Measurements from ENCODE around the gene MAML3. TPM values are rescaled to one million over a fixed set of nuclear protein-coding genes. Genes with fewer than 3 reads are reported as not detected.

MAML3 gene
- total RNA-seq, 1 experiment from 2014 or later, result 12.1 TPM

- no peaks in the 10 kb centered on the region for H3K9me3 ChIP-seq
- H3K4me1 Mint-ChIP-seq (ENCODE audit: low read depth, unreplicated experiment), result peaks cover 5% of the 10 kb centered on the region
- no peak overlapping the region for H3K4me3 ChIP-seq (ENCODE audit: low read depth, low read length)
- no peaks in the 10 kb centered on the region for H3K36me3 Mint-ChIP-seq (ENCODE audit: insufficient read depth, unreplicated experiment)
- DNase-seq, result no peak
- H3K36me3 ChIP-seq (ENCODE audit: control insufficient read depth, insufficient read depth, low read length), result no peaks in the 10 kb centered on the region
- no peak overlapping the region for H3K27ac Mint-ChIP-seq (ENCODE audit: unreplicated experiment)
- H3K27me3 Mint-ChIP-seq (ENCODE audit: insufficient read depth, unreplicated experiment), result no peaks in the 10 kb centered on the region
- ChIA-PET CTCF (no interaction called here), POLR2A (no interaction called here)
- no peaks in the 10 kb centered on the region for H3K9me3 Mint-ChIP-seq (ENCODE audit: unreplicated experiment)
- H3K27me3 ChIP-seq (replicated peaks; ENCODE audit: control insufficient read depth, insufficient read depth, low read length), result no peaks in the 10 kb centered on the region
- no TSS peak for BruUV-seq (replicated peaks)
- intact Hi-C loops (cut with micrococcal nuclease; ENCODE audit: unreplicated experiment), result no loop called here
- TF ChIP-seq, protein P1, sequence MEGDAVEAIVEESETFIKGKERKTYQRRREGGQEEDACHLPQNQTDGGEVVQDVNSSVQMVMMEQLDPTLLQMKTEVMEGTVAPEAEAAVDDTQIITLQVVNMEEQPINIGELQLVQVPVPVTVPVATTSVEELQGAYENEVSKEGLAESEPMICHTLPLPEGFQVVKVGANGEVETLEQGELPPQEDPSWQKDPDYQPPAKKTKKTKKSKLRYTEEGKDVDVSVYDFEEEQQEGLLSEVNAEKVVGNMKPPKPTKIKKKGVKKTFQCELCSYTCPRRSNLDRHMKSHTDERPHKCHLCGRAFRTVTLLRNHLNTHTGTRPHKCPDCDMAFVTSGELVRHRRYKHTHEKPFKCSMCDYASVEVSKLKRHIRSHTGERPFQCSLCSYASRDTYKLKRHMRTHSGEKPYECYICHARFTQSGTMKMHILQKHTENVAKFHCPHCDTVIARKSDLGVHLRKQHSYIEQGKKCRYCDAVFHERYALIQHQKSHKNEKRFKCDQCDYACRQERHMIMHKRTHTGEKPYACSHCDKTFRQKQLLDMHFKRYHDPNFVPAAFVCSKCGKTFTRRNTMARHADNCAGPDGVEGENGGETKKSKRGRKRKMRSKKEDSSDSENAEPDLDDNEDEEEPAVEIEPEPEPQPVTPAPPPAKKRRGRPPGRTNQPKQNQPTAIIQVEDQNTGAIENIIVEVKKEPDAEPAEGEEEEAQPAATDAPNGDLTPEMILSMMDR (IDR thresholded peaks at IDR 0.05; ENCODE audit: insufficient read depth in 1 of 2, low read depth in 1 of 2, low read length in 1 of 2, severe bottlenecking in 1 of 2, unreplicated experiment in 1 of 2), result no peak
- H3K4me3 Mint-ChIP-seq (ENCODE audit: unreplicated experiment), result no peak overlapping the region
- H3K4me1 ChIP-seq, result peaks cover 8% of the 10 kb centered on the region; the same call in 1 of the 2 replicates
Measured at GRCh38 chr4:139902321-139903320, 251.4 kb downstream of the MAML3 start.

DNA sequence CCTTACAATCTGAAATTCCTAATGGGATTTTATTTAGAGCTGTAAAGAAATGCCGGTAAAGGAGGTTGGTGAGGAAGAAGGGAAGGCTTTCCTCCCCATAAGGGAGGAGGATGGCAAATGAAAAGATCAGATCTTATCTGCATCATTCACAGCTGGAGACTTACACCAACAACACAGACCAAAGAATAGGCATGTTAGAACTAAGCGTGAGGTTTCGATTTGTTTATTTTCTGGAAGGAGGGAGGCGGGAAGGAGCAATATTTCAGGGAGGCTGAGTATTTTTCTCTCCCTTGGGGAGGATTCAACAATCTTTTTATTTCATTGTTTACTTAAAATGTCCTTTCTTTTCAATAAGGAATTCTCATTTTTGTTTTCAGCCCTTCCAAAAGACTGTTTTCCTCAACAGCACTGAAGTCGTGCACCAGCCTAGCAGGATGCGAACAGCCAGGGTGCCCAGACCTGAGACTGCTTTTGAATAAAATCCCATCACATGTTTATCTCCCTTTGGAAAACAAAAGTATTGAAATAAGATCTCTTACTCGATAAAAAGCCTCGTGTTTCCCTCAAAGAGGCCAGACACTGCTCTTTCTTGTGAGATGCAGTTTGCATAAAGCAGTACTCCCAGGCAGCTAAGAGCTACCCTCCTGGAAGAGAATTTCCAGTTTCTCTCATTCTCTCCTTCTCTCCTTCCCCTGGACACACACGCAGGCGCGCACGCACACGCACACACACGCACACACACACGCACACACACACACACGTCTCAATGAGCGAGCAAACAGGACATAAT, 252.3 kb downstream of the MAML3 start:
- no peak overlapping the region for H3K27ac Mint-ChIP-seq (ENCODE audit: unreplicated experiment)
- no peaks in the 10 kb centered on the region for H3K9me3 ChIP-seq
- DNase-seq, result no peak
- H3K4me3 Mint-ChIP-seq (ENCODE audit: unreplicated experiment), result no peak overlapping the region
- no peaks in the 10 kb centered on the region for H3K27me3 Mint-ChIP-seq (ENCODE audit: insufficient read depth, unreplicated experiment)
- H3K36me3 Mint-ChIP-seq (ENCODE audit: insufficient read depth, unreplicated experiment), result no peaks in the 10 kb centered on the region
- peaks cover 1% of the 10 kb centered on the region; the same call in 1 of the 2 replicates for H3K4me1 ChIP-seq
- no peaks in the 10 kb centered on the region for H3K27me3 ChIP-seq (replicated peaks; ENCODE audit: control insufficient read depth, insufficient read depth, low read length)
- no peak overlapping the region for H3K4me3 ChIP-seq (ENCODE audit: low read depth, low read length)
- CTCF ChIA-PET, result no interaction called here
- intact Hi-C loops (cut with micrococcal nuclease; ENCODE audit: unreplicated experiment), result no loop called here
- POLR2A ChIA-PET, result interaction anchor here (0.5 to 0.6 kb wide), 2 partner anchors 250 to 467 kb away, joined by 4 to 5 read pairs; no protein-coding TSS in a partner anchor
- no peaks in the 10 kb centered on the region for H3K36me3 ChIP-seq (ENCODE audit: control insufficient read depth, insufficient read depth, low read length)
- BruUV-seq (replicated peaks), result no TSS peak
- TF ChIP-seq, protein P1 (IDR thresholded peaks at IDR 0.05; ENCODE audit: insufficient read depth in 1 of 2, low read depth in 1 of 2, low read length in 1 of 2, severe bottlenecking in 1 of 2, unreplicated experiment in 1 of 2), result no peak
- peaks cover 5% of the 10 kb centered on the region for H3K4me1 Mint-ChIP-seq (ENCODE audit: low read depth, unreplicated experiment)
- no peaks in the 10 kb centered on the region for H3K9me3 Mint-ChIP-seq (ENCODE audit: unreplicated experiment)

DNA sequence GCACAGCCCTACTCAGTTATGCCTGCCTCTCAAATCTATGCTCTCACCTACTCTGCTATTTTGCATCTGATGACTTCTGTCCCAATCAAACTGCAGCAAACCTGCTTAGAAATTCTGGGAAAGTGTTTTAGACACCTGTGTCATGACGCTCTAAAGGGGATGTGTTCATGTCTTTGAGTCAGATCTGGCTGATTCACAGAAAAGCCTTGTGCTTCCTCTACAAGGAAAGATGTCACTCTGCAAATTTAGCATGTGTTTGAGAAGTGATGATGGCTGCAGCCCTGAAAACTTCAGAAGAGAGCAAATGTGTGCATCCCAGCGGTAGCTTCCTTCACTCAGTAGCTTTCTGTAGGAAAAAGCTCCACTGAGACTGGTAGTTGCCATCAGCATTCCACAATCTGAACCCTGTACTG, 253.0 kb downstream of the MAML3 start:
- DNase-seq, result no peak
- Mint-ChIP-seq H3K27ac (ENCODE audit: unreplicated experiment) (no peak overlapping the region), H3K9me3 (ENCODE audit: unreplicated experiment) (no peaks in the 10 kb centered on the region)

More for the DNA sequence above, 253.0 kb downstream of the MAML3 start:
- H3K4me3 ChIP-seq (ENCODE audit: low read depth, low read length), result no peak overlapping the region
- no peaks in the 10 kb centered on the region for H3K36me3 ChIP-seq (ENCODE audit: control insufficient read depth, insufficient read depth, low read length)
- H3K36me3 Mint-ChIP-seq (ENCODE audit: insufficient read depth, unreplicated experiment), result no peaks in the 10 kb centered on the region
- ChIA-PET POLR2A (interaction anchor here (0.6 kb wide), 1 partner anchor 467 kb away, joined by 5 read pairs; no protein-coding TSS in a partner anchor), CTCF (no interaction called here)
- intact Hi-C loops (cut with micrococcal nuclease; ENCODE audit: unreplicated experiment), result no loop called here
- peaks cover 5% of the 10 kb centered on the region for H3K4me1 Mint-ChIP-seq (ENCODE audit: low read depth, unreplicated experiment)
- TF ChIP-seq, protein P1 (IDR thresholded peaks at IDR 0.05; ENCODE audit: insufficient read depth in 1 of 2, low read depth in 1 of 2, low read length in 1 of 2, severe bottlenecking in 1 of 2, unreplicated experiment in 1 of 2), result no peak
- H3K4me3 Mint-ChIP-seq (ENCODE audit: unreplicated experiment), result no peak overlapping the region
- no TSS peak for BruUV-seq (replicated peaks)
- H3K27me3 ChIP-seq (replicated peaks; ENCODE audit: control insufficient read depth, insufficient read depth, low read length), result no peaks in the 10 kb centered on the region
- H3K4me1 ChIP-seq, result no peaks in the 10 kb centered on the region
- H3K9me3 ChIP-seq, result no peaks in the 10 kb centered on the region
- no peaks in the 10 kb centered on the region for H3K27me3 Mint-ChIP-seq (ENCODE audit: insufficient read depth, unreplicated experiment)

All from Caco-2 (cell line).